HEK293 (cell line): ENCODE data around the gene MMRN2.

Source experiments
- CTCF ChIP-seq: fragments of 450-650 bp; formaldehyde crosslinking; IDR thresholded peaks from 2 replicates; pipeline ENCODE4 v1.5.1; 2016; ENCODE audit warnings: missing biosample characterization, missing genetic modification characterization
- INSM2 ChIP-seq: fragments of 450-650 bp; formaldehyde crosslinking; IDR thresholded peaks from 2 replicates; pipeline ENCODE4 v1.5.1; 2016; ENCODE audit warnings: missing biosample characterization, missing genetic modification characterization
- KLF9 ChIP-seq: fragments of 450-650 bp; formaldehyde crosslinking; IDR thresholded peaks from 2 replicates; pipeline ENCODE4 v1.5.1; 2016; ENCODE audit warnings: missing biosample characterization, missing genetic modification characterization, low read depth
- MEIS1 ChIP-seq: sonication (generic); formaldehyde crosslinking; IDR thresholded peaks from 2 replicates; pipeline ENCODE4 v1.8.1; 2022; ENCODE audit warnings: missing genetic modification reagents, mild to moderate bottlenecking, borderline replicate concordance
- REST ChIP-seq: fragments of 450-650 bp; formaldehyde crosslinking; IDR thresholded peaks from 2 replicates; pipeline ENCODE4 v1.5.1; 2016; ENCODE audit warnings: missing biosample characterization, missing genetic modification characterization
- ZFP37 ChIP-seq: fragments of 450-650 bp; formaldehyde crosslinking; IDR thresholded peaks from 2 replicates; pipeline ENCODE4 v1.5.1; 2016; ENCODE audit warnings: missing biosample characterization, missing genetic modification characterization
- ZNF146 ChIP-seq: fragments of 450-650 bp; formaldehyde crosslinking; IDR thresholded peaks from 2 replicates; pipeline ENCODE4 v1.5.1; 2016; ENCODE audit warnings: missing biosample characterization, missing genetic modification characterization
- ZNF302 ChIP-seq: fragments of 450-650 bp; formaldehyde crosslinking; IDR thresholded peaks from 2 replicates; pipeline ENCODE4 v1.5.1; 2016; ENCODE audit warnings: missing biosample characterization, missing genetic modification characterization, low read depth

- TF ChIP-seq ZFP37 (no peak), CTCF (no peak), ZNF146 (no peak), REST (tag by site-specific recombination) (no peak), MEIS1 (CRISPR knock-in tag) (no peak), KLF9 (no peak), ZNF302 (tag by site-specific recombination) (no peak), INSM2 (tag by site-specific recombination) (no peak)
Measured at GRCh38 chr10:86952106-86952505, 5.3 kb downstream of the MMRN2 start.
